Stimulated activated naive CD4-positive, alpha-beta T cell treated with Interleukin-2 at 50 U/mL for 16 hours (primary cell): Measurements from ENCODE around the gene UBE2V1.
"Not testable (repeated sequence)": the region's sequence is repeated elsewhere in the genome, so short reads cannot be mapped to it uniquely, and the experiment has no call there.

Experiments used
- DNase-seq: peaks from one replicate; lab custom pipeline; 2025; lab: John Stamatoyannopoulos, UW

The UBE2V1 gene

DNA sequence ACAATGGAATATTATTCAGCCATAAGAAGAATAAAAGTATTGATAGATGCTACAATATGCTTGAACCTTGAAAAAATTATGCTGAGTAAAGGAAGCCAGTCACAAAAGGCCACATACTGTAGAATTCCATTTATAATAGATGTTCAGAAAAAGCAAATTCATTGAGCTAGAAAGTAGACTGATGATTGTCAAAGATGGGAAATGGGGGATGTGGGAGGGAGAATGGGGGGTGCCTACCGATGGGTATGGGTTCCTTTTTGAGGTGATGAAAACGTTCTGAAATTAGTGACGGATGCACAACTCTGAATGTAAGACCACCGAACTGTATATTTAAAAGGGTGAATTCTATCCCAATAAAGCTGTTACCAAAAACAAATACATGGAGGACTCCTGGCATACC is 18.4 kb downstream of the UBE2V1 start:
- no peak for DNase-seq

DNA sequence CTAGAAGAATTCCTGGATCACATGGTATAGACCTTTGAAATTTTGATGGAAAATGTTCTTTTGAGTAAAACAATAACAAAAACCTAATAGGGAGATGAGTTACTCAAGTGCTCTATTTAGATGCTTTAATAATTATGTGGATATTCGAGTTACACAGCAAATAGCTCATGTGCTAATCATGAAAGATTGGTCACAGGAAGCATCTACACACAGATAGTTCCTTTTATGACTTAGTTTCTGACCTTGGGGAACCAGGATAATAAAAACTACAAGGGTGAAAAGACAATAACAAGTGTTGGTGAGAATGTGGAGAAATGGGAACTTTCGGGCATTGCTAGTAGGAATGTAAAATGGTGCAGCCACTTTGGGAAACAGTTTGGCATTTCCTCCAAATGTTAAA is 19.7 kb downstream of the UBE2V1 start:
- DNase-seq = no peak

DNA sequence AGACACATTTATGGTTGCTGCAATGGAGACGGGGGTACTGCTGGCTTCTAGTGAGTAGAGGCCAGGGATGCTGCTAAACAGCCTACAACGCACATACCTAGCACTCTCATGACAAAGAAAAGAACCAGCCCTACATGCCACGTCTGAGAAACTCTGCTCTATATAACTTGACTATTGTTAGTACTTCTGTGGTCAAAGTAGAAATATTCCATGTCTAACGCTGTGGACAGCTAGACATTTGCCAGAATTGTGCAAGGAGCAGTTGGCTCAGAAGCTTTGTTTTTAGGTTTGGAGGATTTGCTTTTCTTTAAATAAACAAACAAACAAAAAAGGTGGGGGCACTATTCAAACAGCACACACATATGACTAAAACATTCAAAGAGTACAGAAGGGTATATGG is 20.5 kb downstream of the UBE2V1 start:
- no peak for DNase-seq

DNA sequence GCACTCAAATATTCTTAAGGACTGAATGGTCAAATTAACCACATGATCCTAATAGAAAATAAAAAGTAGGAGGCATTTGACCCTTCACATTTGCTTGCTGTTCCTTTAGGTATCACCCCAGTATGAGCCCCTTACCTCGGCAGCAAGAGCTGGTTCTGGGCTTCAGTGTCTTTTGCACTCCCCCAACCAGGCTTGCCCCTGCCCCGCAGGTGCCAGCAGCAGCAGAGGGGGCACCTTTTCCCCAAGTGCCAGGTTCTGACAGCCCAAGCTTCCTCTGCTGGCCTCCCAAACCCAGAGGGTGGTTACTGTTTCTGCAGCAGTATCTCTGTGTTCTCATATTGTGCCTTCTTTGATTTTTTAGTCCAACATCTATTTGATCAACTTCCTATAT is 23.2 kb downstream of the UBE2V1 start:
- no peak for DNase-seq

DNA sequence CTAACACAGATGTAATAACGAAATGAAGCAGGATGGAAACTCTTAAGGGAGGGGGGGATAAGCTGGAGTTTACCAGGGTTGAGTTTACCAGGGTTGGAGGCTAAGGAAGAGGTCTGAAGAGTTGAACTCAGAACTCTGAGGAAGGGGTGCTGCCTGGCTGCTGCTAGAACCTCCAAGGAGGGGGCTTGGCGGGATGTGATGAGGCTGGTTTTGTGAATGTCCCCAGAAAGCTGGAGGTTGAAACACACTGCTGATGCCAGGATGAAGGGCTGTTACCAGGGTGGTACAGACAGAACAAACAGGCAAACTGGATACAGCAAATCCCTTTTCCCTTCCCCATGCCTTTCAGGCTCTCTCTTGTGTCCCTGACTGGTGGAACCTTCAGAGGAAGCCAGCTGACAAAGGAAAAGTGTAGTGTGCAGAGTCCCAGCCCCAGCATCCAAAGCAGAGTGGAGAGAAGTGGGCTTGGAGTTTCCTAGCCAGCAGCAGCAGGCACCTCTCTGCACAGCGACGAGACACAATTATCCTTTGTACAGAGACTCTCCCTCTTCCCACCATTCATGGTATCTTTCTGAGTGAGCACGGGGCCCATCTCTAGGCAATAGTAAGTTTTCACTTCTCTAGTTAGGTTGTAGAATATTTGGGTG is 23.7 kb downstream of the UBE2V1 start:
- no peak for DNase-seq

DNA sequence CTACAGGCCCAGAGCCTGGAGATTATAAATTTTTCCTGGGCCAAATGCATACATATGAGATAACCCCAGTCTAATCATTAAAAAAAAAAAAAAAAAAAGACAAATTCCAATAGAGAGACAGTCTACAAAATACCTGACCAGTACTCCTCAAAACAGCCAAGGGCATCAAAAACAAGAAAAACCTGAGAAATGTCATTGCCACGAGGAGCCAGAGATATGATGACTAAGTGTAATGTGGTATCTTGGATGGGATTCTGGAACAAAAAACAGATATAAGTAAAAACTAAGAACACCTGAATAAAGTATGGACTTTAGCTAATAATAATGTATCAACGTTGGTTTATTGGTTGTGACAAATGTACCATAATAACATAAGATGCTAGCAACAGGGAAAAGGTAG is 24.9 kb downstream of the UBE2V1 start:
- DNase-seq = no peak

DNA sequence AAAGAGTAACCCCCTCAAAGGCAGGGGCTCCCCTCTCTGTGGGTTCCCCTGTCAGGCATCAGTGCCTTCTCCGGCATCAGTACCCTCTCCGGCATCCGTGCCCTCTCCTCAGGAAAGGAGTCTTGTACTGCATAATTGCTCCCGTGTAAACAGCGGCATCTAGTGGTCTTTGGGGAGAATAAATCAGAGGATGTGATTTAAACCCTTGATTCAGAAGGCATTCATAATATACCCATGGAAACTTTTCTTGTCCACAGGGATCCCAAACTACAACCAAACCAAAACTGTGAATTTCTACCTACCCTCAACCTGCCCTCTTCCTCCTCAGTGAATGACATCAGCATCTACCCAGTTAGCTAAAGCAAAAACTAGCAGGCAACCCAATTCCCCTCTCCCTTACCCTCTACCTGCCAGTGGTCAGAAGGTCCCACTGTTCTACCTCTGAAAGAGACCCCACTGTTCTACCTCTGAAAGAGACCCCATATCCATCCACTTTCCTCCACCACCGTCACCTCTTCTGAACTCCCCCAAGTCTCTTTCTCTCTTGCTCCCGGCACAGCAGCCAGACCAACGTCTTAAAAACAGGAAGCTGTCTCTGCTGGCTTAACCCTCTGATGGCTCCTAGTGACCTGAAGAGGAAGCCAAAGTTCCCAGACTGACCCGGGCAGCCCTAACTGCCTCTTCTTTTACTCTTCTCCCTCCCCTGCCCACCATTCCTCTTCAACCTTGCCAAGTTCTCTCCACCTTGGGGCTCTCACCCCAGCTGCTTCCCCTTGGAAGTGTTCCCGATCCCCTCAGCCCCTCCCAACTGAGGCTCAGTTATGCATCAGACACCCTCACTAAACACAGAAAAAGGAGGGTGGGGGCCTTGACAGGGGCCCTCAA is 27.2 kb downstream of the UBE2V1 start:
- no peak for DNase-seq

DNA sequence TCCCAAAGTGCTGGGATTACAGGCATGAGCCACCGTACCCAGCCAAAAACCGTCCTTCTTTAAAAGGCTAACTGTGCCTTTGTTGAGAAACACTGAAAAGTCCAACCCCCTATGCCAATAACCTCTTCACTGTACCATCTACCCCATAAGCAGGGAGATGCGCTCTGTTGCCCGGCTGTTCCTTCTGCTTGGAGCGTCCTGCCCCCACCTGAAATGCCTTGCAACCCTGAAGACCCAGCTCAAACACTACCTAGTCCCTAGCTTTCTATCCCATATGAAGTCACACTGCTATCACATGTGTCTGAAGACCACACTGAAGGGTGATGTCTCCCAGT is 27.8 kb downstream of the UBE2V1 start:
- DNase-seq = no peak

DNA sequence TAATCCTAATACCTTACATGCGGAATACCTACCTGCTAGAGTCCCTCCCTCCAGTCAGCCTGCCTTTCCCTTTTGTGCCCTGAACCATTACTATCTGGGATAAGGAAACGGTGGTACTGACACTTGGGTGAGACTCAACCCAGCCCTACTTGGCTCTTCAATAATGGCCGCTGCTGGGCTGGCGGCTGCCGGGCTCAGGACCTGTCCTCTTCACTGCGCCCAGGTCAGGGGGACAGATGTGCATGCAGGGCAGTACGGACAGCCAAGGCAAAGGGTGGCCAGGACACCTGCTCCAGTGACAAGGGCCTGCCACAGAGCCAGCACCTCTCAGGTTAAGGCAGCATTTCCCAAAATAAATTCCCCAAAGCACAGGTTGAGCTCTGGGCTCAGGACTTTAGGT is 29.9 kb downstream of the UBE2V1 start:
- no peak for DNase-seq

DNA sequence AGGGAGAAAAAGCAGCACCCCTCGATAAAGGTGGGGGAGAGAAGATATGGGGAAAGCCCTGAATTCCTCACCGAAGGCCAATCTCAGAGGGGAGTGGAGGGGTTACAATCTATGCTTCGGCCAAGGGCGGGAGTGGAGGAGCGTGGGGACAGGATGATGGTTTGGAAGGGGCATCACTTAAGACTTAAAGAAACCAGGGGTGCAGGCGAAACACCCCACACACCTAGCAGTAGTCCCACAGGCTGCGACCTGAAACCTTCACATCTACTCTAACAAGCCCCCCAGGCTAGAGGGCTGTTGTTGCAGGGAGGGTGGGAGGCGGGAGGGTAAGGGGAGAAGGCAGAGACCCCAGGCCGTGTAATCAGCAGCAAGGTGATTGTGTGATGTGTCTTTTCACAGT is 30.9 kb downstream of the UBE2V1 start:
- DNase-seq = not testable (repeated sequence)

DNA sequence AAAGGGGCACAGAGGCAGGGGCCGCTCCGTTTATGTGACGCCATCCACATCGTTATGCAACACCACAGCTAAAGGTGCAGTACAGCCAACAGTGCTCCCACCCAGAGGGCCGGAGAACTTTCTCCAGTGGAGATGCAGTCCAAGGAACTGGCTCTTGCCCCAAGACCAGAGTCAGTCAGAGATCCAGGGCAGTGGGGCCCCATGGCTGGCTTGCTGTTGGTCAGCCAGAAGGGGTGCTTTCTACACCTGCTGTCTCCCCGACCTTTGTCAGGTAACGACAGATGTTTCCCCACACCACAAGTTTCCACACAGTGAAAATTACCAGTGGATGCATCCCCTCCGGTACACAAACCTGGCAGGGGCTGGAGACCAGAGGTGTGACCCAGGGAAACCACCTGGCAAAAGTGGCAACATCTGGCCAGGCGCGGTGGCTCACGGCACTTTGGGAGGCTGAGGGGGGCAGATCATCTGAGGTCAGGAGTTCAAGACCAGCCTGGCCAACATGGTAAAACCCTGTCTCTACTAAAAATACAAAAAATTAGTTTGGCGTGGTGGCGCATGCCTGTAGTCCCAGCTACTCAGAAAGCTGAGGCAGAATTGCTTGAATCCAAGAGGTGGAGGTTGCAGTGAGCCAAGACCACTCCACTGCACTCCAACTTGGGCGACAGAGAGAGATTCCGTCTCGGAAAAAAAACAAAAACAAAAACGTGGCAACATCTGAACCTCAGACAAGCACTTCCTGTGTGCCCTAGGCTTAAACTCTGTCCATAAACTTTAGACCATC is 34.9 kb downstream of the UBE2V1 start:
- no peak for DNase-seq

DNA sequence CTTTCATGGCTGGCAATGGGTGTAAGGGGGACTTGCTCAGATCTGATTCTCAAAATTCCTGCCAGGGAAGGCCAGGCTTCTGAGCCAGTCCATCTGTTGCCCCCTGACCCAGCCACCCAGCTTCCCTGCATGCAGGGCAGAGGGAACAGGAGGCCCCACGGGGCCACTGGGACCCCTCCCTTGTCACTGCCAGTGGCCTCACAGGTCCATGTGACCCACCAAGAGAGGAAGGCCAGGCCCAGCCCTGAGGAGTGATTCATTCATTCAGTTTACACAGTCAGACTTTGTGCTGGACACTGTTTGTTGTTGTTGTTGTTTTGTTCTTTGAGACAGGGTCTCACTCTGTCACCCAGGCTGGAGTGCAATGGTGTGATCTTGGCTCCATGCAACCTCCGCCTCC is 39.5 kb downstream of the UBE2V1 start:
- no peak for DNase-seq

DNA sequence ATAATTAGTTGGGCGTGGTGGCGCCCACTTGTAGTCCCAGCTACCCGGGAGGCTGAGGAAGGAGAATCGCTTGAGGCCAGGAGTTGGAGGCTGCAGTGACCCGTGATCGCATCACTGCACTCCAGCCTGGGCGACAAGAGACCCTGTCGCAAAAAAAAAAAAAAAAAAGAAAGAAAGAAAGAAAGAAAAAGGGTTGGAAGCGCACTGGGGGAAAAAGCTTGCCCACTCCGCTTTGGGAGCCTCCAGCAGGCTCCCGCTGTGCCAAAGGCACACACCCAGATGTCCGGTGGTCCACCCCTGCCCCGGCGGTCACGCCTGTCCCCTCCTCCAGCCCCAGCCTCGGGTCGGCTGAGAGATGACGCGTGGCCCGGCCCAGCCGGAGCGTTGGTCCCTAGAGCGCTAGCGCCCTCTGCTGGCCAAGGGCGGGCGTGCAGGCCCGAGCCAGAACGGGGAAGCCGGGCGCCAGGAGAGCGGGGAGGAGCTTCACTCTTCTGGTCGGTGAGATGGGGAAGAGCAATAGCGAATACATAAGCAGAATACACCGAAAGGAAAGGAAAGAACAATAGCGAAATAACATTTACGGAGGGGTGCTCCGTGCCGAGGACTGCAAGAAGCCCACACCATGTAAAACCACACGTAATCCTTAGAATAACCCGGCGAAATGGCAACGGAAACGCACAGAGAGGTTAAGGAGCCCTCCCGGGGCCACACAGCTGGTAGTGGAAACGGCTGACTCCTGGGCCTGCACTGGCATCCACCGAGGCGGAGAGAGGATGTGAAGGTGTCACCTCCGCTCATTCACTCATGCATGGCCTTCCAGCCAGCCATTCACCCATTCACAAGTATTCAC is 41.7 kb downstream of the UBE2V1 start:
- DNase-seq = peak; percentile 79

DNA sequence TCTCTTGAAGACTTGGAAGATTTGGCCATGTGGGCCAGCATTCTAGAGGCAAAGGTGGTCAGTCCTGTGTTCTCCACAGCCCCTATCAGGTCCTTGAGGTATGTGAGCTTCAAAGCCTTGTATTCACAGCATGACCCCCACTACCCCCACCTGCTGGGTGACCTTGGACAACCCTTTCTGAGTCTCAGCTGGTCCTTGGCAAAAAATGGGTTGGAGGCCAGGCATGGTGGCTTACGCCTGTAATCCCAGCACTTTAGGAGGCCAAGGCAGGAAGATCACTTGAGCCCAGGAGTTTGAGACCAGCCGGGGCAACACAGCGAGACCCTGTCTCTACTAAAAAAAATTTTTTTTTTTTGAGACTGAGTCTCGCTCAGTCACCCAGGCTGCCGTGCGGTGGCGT is 42.6 kb downstream of the UBE2V1 start:
- DNase-seq = no peak

DNA sequence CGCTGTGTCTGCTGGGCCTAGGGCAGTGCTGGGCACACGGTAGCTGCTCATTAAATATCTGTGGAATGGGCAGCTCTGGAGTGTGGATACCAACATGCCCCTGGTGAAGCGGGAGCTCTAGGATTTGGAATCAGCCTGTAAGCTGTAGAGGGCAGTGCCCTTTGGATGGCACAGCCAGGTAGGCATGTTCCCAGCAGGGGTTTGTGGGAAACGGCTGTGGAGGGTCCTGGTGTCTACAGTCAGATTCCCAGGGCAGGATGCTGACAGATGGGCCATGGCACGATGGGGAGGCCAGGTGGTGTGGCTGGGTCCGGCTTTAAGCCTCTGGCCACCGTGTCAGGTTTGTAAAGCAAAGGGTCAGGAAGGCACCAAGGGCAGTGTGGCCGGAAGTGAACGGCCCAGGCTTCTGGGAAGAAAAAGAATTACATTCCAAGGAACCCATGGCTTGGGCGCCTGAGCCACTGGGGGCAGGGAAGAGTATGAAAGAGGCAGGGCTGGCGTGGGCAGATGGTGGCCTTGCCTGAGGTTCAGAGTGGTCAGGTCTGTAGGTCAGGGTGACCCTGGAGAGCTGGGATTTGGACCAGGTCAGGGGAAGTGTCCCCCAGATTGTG is 44.8 kb downstream of the UBE2V1 start:
- no peak for DNase-seq

DNA sequence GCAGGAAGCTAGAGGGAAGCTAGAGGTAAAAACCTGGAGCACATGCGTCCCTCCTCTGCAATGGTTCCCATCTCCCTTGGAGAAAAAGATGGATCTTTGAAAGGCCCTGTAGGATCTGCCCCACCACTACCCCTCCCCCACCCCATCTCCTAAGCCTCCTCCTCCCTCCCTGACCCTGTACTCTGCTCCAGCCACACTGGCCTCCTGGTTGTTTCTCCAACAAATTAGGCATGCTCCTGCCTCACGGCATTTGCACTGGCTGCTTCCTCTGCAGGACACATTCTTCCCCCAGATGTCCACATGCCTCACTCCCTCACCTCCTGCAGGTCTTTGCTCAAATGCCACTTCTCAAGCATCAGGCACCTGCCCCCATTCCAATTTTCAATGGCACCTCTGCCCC is 45.5 kb downstream of the UBE2V1 start:
- no peak for DNase-seq

DNA sequence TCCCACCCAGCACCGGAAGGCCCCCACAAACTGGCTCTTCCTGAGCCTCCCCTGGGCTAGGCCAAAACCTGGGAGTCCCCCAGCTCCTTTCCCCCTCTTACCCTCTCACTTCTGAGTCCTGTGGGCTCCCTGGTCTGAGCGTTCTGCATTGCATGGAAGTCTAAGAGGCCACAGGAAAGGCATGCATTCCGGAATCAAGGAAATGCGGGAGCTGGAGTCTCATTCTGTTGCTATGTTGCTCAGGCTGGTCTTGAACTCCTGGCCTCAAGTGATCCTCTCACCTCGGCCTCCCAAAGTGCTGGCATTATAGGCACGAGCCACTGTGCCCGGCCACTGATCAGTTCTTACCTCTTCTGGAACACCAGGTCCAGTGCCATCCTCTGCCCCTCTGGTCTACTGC is 45.9 kb downstream of the UBE2V1 start:
- no peak for DNase-seq

DNA sequence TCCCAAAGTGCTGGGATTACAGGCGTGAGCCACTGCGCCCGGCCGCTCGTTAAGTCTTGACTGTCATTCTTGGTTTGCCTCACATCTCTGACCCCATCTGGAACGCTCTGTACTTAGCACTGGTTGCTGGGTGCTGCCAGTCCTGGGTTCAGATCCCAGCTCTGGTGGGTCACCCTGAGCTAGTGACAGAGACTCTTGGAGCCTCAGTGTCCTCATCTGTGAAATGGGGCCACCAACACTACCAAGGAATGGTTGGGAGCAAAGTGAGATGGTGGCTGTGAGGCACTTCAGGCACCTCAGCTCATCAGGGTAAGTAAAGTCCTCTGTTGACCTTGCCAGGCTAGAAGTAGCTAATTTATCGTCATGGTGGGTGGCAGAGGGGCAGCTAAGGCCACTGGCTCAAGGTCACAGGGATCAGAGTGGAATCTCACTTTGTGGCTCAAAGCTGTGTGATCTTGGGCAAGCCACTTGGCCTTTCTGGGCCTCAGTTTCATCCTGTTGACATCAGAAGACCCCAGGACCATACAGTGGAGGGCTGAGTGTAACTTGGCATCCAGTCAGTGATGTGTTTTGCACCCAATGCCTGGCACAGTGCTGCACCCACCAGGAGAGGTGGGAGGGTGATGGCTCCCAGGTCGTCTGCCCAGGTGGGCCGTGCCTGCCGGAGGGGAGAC is 46.7 kb downstream of the UBE2V1 start:
- DNase-seq = no peak

DNA sequence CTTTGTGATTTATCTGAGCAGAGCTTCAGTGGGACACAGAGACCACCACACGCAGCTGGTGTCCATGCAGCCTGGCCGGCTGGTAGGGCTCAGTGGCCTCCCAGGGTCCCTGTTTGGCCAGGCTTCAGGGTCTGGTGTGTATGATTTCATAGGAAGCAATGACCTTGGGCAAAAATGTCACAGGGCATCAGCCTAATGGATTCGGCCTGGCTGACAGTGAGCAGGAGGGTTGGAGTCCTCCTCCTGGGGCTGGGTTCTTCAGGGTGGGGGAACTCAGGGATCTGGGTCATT is 47.7 kb downstream of the UBE2V1 start:
- no peak for DNase-seq

DNA sequence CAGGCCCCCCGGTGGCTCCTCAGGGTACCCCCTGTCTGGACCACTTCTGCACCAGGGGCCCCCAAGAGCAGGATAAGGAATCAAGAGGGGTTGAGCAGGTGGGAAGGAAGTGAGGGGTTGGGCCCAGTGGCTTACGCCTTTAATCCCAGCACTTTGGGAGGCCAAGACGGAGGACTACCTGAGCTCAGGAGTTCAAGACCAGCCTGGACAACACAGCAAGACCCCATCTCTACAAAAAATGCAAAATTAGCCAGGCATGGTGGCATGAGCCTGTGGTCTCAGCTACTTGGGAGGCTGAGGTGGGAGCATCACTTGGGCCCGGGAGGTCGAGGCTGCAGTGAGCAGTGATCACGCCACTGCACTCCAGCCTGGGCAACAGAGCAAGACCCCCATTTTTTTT is 49.2 kb downstream of the UBE2V1 start:
- not testable (repeated sequence) for DNase-seq
